ENCODE data around the gene CFAP53.
A peak's percentile ranks its signal among the peaks of the same experiment; 100 is the strongest.

The CFAP53 gene

DNA sequence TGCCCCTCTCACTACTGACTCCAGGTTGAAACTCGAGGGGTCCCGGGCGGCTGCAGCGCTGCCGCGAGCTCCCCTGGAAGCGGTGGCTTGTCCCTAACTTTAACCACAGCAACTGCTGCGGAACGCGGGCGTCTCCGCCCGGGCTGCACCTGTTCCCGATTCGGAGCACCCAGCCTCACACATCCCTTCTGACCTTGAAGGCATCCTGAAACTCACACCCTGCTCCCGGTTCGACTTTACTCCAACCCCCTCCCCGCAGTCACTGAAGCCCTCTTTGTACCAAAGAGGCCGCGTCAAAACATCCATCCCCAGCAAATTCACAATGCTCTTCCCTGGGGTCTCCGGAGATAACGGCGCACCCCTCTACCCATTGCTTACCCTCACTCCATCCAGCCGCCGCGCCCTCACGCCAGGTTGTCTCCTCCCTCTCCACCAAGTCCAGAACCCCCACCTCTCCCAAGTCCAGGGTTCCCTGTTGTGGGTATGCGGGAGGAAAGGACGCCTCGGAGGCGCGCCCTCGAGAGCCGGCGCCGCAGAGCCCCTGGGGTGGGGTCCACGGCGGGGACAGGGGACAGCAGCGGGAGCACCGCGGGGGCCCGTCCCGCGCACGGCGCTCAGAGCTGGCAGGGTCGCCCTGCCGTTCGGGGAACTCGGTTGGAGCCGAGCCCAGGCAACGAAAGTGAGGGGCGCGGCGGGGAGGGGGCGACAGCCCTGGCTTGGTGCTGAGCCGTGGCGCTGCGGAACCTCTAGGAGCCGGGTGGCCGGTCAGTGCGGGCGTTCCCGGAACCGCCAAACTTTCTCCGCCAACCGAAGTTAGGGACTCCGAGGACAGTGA, 72.3 kb downstream of the CFAP53 start:
- DNase-seq = peak in 1 of 2 experiments; percentile 66

DNA sequence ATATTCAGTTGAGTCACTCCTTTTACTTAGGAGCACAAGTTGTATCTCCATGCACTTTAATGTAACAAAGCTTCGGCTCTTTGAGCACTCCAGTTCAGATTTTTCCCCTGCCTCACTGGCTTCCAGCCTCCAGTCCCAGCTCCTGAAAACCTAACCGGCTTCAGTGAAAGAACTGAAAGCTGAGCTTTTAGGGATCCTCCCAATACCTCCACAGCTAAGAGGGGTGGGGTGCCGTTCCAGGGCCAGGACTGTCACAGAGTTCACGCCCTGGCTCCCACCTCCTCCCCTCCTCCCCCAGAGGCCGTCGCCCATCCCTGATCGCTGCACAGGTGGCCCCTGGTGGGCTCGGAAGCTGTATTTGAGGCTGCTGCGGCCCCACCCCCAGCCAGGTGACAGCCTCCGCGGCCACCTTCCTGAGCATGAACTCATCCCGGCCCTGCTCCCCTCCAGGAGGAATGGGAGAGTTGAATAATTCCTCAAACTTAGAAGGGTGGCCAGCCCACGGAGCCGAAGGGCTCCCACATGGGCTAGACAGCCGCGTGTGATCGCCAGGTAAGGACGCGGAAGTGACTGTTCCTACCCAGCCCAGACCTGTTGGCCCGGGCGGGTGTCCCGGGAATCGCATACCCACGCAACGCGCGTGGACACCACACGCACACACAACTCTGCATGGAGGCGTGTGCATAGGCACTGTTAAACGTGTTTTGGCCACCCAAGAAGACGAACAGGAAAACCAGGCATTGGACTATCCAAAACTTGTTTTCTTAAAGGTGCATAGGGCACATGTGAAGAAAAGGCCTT, 73.1 kb downstream of the CFAP53 start:
- peak in 1 of 2 experiments; percentile 43 for DNase-seq

DNA sequence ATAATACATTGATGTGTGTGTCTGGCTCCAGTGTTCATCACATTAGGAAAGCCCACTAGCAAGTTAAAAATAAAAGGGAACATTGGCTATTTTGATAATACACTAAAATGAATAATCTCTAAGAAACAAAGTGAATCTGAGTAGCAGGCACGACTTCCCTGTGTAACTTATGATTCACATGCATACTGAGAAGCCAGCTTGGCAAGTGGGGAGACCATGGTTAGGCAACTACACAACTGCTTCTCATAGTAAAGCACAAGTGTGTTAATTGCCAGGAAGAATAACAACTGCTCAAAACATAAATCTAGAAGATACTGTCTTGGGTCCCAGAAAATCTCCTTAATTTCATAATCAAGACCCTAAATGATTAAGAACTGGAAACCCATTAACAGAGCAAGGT, 75.4 kb downstream of the CFAP53 start:
- DNase-seq = no peak

DNA sequence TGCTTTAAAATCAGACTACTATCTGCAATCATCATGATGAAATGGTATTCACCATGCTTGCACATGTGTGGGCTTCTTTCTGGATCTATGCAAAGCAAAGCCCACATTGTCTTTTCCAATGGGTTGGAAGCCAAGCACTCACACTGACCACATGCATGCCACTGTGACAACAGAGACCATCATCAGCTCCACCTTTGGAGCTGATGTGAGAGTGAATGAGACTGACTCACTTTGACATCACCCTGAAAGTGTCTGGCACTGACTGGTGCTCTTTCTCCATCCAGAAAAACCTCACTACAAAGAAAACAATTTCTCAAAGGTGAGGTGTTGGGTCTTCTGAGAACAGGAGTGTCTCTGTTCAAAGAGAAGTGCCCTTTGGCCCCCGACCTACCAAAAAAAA, 76.1 kb downstream of the CFAP53 start:
- DNase-seq = no peak

DNA sequence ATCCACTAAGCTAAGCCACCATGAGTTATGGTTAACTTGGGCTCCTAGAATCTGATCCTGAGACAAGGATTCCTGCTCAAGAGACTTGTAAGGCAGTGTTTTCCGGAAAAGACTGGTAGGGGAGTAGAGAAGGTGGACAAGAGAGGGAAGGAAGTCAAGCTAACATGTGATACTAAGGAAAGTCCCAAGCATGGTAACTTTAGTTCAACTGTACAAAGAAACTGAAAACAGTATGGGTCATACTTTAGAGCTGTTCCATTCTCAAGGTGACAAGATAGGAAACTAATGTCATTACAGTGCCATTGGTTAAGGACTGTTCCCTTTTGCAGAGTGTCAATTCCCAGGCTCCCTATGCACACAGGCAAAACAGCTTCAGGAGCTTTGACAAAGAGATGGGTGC, 77.1 kb downstream of the CFAP53 start:
- no peak for DNase-seq

DNA sequence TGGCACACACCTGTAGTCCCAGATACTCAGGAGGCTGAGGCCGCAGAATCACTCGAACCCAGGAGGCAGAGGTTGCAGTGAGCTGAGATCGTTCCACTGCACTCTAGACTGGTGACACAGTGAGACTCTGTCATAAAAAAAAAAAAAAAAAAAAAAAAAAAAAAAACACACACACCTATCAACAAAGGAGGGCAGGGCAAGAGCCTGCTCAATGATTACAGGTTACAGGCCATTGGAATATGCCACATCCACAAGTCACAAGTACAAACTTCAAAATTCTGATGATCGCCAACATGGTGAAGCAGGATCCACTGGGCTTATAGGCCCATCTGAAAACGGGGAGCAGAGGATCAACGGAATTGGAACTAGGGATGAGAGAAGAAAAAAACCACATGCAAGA, 77.6 kb downstream of the CFAP53 start:
- no peak for DNase-seq

DNA sequence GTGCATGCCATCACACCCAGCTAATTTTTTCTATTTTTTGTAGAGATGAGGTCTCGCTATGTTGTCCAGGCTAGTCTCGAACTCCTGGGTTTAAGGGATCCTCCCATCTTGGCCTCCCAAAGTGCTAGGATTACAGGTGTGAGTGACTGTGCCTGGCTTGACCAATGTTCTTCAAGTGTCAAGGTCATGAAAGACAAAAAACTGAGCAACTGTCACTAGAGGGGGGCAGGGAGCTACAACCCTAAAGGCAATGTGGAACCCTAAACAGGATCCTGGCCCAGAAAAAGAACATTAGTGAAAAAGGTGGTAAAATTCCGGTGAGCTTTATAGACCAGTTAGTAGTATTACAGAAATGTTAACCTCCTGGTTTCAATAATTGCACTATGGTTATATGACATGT, 78.6 kb downstream of the CFAP53 start:
- DNase-seq = no peak

DNA sequence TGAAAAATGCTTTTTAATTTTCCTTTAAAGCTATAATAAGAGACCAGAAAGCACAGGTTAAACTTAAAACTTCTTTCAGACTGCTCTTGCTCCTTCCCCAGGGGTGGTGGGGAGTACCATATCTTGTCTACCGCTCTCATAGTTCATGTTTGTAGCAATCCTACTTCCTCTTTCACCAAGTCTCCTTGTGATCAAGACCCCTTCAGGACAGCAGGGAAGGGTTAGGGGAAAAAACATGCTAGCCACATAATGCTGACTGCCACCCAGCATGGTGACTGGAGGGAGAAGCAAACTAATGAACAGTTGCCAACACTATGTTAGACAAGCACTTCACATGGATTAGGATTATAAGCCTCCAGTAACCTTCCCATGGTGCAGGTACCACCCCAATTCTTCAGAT, 79.9 kb downstream of the CFAP53 start:
- no peak for DNase-seq

DNA sequence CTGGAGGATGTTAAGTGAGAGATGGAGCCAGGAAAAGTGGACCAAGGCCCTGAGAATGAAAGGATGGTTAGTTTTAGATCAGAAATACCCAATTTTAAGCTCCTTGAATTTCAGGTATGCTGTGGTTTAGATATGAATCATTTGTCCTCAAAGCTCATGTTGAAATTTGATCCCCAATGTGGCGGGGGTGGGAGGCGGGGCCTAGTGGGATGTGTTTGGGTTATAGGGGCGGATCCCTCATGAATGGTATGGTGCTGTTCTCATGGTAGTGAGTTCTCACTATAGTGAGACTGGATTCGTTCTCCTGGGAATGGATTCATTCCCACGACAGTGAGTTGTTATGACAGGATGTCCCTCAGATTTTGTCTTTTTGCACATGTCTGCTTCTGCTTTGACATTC, 82.7 kb downstream of the CFAP53 start:
- DNase-seq = peak in 1 of 2 experiments; percentile 17

DNA sequence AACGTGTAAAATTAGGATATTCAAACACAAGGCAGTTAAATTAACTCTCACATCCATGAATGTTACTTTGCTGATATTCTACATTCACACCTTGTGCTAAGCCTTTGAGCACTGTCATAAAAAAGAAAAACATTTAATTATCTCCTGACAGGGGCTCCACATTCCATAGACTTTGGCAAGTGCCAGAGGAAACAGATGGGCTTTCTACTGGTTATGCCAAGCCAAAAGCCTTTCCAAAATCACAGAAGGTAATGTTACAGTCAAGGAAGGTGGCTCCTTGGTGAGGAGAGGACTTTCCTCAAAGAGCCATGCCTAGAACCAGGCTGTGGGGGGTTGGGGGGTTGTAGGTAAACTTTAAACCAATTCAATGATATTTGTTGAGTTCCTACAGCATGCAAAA, 83.8 kb downstream of the CFAP53 start:
- no peak for DNase-seq

DNA sequence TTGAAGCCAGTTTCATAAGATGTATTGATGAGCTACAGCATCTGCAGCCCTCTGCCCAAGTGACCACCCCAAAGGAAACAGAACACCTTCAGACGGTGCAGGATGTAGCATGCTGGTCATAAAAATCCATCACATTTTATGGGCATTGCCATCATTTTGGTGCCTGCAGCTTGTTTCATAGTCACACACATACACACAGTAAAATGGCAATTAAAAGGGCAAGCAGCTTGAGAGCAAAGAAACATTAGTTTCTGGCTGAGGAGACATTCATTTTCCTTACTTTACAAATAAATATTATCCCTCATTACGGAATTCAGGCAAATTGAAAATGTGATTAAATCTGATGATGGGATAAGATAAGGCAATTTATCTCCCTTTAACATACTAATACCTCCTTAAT, 84.7 kb downstream of the CFAP53 start:
- no peak for DNase-seq

DNA sequence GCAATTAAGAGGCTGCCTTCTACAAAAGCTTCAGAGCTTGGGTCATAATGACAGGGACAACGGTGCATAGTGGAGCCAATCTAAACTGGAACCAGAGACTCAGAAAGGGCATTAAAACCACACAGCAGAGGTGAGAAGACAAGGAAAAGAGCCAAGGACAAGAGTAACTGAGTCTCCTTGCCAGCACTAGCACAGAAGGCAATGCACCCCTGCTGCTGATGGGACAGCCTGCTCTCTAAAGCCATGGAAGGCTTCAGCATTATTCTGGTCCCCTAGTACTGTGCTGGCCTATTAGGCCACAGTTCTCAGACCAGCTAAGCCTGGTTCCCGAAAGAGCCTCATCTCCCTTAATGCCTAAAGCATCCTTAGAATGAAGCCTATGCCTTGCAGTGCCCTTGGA, 86.8 kb downstream of the CFAP53 start:
- DNase-seq = no peak

DNA sequence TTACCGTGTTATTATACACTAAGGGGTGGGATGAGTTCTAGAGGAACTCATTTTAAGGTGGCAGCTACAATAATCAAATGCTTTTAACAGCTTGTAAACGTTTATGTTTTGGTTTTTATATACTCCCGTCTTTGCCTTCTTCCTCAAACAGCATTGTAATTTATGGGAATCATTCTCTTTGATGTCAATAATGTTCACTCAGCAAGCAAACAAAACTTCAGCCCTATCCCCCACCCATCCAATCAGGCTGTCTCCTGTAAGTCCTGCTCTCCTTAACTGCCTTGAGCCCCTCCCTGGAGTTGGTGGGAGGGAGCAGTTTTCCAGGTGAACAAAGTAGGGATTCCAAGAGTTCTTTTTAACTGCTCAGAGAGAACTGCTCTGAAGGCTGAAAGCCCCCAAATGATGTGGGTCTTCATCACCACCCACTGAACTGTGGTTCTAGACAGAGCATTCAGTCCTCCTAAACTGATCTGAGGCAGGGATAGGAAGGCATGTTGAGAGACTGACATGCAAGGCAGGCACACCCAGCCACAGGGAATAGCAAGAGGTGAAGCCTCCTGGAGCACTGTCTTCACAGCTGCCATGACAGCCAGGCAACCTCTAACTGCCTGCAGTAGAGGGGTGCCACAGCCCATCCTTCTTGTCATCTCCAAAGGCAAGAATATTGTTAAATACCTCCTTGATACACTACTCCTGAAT, 88.9 kb downstream of the CFAP53 start:
- DNase-seq = no peak

Data from NCI-H526 (cell line).